ENCODE results near the gene NDUFAF5.
"Not testable (repeated sequence)": the region's sequence is repeated elsewhere in the genome, so short reads cannot be mapped to it uniquely, and the experiment has no call there.

Gene NDUFAF5, protein sequence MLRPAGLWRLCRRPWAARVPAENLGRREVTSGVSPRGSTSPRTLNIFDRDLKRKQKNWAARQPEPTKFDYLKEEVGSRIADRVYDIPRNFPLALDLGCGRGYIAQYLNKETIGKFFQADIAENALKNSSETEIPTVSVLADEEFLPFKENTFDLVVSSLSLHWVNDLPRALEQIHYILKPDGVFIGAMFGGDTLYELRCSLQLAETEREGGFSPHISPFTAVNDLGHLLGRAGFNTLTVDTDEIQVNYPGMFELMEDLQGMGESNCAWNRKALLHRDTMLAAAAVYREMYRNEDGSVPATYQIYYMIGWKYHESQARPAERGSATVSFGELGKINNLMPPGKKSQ

DNA sequence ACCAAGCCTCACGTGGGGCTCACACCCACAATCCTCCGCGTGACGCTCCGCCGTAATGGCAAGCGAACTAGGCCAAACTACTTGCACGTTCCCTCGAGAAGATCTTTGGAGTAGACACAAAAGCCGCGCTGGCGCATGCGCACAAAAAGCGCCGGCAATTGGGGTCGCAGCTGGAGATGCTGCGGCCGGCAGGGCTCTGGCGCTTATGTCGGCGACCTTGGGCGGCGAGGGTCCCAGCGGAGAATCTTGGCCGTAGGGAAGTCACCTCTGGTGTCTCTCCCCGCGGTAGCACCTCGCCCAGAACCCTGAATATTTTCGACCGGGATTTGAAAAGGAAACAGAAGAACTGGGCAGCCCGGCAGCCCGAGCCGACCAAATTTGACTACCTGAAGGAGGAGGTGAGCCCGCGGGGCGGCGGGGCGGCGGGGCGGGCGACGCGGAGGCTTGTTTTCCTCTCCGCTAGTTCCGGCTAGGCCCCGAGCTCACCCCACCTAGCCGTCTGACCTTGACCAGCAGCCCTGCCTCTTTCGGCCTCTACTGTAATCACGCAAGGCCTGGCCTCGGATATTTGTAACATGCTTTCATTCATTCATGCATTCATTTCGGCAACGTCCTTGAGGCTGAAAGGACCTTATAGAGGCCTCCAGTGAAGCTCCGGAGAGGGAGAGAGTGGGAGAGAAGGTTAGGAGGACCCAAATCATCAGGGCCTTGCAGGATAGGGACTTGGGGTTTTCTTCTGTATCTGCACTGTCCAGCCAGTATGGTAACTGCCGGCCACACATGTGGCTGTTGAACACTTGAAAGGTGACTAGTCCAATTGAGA lies at the start of gene NDUFAF5, which contains the start of gene ESF1:
NDUFAF5 (plus strand) TSS at position 136 of the 823 bp plus-strand sequence; CDS start at position 177, 41 bp downstream.
ESF1 (minus strand) TSS at position 27 of the 823 bp plus-strand sequence. CDS start 1,779 bp downstream, outside the sequence.
- peak; percentile 92 for DNase-seq

DNA sequence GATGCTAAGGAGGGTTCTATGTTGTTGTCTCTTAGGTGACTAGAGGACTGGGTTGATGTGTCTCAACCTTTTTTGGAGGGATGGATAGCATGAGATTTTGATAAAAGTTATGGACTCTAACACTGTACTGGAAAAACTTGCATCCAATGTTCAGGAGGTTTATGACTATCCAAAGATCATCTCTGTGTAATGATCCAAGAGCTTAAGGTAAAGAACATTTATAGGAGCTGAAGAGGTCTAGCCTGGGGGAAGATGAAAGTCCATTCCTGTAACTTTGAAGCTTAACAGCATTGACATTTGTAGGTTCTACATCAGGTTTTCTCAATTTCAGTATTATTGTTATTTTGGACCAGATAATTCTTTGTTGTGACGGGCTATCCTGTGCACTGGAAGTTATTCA lies 49.0 kb upstream of the NDUFAF5 start:
- DNase-seq, result no peak

DNA sequence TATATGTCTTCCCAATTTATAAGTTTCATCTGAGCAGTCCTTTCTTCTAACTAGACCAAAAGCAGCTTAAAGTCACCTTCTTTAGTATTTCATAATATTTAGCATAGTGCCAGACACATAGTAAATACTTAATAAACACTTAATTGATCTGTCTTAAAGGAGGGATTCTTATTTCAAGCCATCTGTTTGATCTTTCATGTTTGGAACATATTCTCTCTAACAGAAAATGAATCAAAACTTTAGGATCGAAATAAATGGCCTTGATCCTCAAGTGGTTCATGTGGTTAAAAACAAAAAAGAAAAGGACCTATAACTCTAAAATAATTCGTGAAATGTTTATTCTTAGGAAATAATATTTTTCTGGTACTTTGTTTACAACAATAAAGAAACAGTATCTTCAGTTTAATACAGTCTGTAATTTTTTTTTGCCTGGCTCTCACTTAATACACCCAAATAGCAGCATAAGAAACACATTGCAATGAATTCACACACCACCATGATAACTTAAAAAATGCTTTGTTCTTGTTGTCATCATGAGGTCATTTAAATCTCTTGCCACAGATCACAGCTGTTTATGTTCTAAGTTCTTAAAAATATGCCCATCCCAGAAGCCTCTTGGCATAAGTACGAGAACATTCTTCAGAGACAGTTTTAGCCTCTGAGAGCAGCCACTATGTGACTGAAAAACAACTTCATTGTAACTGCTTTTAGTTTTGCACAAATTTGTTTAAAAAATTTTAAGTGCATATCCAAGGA lies 48.2 kb upstream of the NDUFAF5 start:
- DNase-seq, result no peak

DNA sequence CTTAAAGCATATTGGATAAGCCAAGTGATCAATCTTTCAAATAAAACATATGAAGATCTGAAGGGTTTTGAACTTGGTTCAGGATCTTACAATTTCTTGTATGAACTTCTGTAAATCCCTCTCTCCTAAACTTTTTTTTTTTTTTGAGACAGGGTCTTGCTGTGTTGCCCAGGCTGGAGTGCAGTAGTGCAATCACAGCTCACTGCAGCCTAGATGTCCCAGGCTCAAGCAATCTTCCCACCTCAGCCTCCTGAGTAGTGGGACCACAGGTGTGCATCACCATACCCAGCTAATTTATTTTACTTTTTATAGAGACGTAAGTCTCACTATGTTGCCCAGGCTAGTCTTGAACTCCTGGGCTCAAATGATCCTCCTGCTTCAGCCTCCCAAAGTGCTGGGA lies 46.6 kb upstream of the NDUFAF5 start:
- not testable (repeated sequence) for DNase-seq

DNA sequence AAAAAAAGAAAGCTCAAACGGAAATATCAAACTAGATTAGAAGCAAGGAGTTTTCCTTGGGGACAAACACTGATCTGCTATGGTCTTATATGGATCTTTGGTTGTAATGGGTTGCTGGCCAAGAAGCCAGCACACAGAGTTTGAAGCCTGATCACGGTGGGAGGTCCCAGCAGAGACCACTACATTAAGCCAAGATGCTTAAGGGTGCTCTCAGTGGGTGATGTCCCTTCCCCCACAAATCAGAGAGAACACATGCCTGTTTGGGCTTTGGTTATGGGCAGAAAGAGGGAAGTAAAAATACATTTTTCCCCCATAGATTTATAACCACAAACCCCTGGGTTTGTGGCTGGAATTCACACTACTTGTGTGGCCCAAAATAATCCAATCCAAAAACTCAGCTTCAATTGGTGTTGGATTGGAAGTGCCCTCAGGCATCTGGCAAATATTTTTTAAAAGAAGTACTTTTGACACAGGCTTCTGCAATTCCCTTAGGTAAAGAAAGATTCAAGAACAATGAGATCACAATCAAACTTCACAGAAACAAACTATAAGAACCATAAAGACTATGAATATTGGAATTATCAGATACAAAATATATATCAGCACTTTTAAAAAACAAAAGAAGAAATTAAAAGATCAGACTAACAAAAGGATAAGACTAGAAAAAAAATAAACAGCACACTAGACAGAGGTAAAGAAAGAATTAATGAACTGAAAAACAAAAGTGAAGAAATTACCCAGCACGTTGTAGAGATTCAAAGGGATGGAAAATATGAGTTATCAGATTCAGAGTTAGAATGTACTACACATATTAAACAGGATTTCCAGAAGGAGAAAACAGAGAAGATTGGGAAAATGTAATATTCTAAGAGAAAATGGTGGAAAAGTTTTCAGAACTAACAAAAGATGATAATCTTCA lies 44.8 kb upstream of the NDUFAF5 start:
- no peak for DNase-seq

DNA sequence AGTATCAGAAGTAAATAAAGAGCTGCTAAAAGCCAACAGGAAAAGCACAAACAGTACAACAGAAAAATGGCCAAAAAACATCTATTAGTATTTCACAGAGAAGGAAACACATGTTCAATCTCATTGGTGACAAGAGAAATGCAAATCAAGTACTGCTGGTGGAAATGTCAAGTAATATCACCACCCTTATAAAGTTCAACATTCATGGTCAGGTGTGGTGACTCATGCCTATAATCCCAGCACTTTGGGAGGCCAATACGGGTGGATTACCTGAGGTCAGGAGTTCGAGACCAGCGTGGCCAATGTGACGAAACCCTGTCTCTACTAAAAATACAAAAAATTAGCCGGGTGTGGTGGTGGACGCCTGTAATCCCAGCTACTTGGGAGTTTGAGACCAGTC lies 42.9 kb upstream of the NDUFAF5 start:
- no peak for DNase-seq

DNA sequence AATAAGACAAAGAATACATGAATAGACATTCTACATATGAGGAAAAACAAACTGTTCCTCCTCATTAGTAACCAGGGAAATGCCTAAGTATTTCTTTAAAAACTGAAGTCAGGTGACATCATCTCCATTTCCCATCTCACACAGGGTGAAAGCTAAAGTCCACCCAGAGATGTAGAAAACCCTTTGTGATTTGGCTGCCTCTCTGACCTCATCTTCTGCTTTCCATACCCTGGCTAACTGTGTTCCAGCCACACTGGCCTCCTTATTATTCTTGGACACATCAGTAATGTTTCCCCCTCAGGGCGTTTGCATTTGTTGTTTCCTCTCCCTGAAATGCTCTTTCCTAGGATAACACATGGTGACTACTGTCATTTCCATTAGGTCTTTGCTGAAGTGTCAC lies 40.5 kb upstream of the NDUFAF5 start:
- no peak for DNase-seq

DNA sequence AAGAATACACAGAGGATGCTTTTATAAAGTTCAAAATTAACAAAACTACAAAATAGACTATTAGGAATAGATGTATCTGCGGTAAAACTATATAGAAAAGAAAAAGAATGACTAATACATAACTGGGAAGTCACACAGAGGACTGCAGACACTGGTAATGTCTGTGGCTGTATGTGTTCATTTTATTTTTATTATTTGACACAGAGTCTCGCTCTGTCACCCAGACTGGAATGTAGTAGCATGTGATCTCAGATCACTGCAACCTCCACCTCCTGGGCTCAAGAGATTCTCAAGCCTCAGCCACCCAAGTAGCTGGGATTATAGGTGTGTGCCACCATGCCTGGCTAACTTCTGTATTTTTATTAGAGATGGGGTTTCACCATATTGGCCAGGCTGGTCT lies 39.0 kb upstream of the NDUFAF5 start:
- no peak for DNase-seq

DNA sequence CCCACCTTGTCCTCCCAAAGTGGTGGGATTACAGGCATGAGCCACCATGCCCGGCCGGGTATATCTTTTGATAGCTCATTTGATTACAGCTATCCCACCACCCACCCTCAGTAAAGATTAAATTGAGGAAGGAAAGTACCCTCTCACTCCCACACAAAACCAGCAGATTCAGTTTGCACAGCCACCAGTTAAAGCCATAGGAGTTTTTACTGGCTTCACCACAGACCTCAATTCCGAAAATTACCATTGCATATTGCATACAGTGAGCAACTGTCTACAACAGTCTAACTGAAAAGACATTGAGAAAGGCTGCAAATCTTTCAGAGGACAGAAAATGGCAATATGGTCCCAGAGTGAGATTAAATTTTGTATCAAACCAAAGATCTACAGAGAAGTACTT lies 35.0 kb upstream of the NDUFAF5 start:
- DNase-seq, result no peak

DNA sequence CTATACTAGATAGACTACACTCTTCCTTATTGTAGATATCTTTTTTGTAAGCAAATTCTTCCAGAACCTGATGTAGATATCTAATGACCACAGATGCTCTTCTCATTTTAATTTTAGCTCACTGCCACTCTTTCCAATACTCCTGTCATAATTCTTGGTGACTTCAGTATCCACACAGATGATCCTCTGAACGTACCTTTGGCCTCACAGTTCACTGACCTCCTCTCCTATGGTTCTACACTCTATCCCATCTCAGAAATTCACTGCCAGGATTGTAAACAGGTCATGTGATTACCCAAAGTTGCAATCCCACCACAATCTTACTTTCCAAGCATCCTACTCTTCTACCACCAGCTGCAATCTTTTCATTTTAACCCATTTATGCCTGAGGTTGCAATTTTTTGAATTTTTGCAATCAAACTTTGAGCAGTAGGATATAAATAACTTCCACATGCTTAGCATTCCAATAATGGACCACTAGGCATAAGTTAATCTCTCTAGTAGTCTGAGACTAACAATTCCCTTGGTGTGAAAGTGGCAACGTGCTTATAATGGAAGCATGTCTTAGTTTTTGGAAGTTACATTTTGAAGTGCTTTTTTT lies 31.3 kb upstream of the NDUFAF5 start:
- DNase-seq, result no peak

DNA sequence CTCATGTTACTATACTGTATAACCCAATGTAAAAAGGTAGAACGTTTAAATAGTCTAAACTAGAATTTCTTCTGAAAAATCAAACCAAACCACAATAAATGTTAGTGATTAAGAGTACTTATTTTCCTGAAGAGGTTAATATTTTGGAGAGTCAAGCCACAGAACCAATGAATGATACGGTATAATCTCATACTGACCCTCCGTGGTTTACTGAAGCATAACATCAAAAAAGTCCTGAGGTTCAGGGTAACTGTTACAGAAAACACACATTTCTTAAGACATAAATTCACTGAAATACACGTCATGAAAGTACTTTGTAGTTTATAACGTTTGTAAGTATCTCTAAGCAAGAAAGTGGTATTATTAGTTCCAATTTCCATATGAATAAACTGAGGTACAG lies 29.0 kb upstream of the NDUFAF5 start:
- DNase-seq, result no peak

DNA sequence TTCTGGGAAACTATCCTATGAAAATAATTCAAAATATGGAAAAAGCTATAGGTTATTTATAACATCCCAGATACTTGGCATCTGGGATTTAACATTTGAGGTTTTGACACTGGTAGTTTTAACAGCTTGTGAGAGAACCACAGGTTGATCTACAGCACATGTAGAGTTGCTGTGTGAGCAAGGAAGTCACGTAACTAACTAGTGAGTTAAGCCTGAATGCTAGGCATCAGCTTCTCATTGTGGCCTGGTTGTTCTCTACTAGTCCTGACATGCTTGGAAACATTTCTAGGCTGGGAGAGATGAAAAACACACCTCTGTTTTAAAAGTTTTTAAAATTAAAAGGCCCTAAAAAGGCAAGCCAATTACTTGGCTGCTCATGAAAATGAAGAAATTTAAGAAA lies 28.3 kb upstream of the NDUFAF5 start:
- no peak for DNase-seq

DNA sequence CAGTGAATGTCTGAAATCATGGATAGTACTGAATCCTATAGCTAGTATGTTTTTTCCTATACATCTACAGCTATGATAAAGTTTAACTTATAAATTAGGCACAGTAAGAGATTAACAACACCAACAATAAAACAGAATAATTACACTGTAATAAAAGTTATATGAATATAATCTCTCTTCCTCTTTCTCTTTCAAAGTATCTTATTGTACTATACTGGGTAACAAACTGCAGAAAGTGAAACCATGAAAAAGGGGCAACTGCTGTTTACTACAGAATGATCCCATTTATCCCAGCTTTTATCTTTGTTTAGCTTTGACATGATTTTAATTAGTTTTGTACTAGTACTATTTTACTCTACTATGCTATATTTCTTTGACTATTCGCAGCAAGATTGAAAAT lies 25.9 kb upstream of the NDUFAF5 start:
- no peak for DNase-seq

DNA sequence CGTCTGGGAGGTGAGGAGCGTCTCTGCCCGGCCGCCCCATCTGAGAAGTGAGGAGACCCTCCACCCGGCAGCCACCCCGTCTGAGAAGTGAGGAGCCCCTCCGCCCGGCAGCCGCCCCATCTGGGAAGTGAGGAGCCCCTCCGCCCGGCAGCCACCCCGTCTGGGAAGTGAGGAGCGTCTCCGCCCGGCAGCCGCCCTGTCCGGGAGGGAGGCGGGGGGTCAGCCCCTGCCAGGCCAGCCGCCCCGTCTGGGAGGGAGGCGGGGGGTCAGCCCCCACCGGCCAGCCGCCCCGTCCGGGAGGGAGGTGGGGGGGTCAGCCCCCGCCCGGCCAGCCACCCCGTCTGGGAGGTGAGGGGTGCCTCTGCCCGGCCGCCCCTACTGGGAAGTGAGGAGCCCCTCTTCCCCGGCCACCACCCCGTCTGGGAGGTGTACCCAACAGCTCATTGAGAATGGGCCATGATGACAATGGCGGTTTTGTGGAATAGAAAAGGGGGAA lies 24.3 kb upstream of the NDUFAF5 start:
- DNase-seq, result not testable (repeated sequence)

DNA sequence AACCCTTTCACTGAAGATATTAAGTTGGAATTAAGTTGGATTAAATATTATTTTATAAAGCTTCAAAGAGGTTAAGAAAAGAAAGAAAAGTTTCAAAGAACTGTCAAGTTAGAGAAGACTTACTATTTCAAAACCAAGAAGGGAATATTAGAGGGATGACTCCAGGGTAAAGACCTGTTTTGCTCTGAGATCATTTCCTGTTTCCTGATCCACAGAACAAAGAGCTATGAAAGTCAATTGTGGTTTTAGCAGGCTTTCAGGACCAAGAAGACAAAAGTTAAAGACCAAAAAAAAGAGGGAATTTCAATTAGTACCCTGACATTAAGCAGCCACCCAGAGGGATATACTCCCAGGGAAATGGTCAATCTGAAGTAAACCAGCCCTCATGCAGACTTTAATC lies 19.5 kb upstream of the NDUFAF5 start:
- DNase-seq, result no peak

DNA sequence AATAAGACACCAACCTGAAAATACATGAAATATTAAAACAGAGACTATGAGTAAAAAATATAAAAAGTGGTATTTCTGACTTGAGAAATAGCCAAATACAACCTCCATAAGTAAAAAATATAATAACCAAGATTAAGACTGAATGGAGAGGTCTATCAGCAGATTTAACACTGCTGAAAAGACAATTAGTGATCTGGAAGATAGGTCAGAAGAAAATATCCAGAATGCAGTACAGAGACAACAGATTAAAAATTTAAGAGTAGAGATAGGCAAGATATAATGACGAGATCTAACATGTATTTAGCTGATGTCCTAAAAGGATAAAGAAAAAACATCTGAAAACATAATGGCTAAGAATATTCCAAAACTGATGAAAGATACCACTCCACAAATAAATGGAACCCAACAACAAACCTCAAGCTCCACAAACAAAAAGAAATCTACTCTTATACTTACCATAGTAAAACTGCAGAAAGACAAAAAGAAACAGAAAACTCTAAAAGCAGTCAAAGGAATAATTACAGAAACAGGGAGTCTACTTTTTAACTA lies 18.9 kb upstream of the NDUFAF5 start:
- no peak for DNase-seq

DNA sequence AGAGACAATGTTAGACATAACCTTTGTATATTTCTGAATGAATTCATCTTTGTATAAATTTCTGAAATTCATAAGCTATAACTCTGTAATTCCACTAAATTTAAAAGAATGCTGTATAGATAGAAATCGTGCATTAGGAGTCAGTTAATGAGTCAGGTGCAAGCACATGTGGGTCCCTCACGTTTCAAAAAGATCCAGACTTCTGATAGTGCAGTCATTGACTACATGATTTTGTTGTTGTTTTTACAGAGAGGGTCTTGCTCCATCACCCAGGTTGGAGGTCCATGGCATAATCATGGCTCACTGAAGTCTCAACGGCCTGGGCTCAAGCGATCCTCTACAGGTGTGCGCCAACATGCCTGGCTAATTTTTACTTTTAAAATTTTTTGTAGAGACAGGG lies 14.7 kb upstream of the NDUFAF5 start:
- no peak for DNase-seq

DNA sequence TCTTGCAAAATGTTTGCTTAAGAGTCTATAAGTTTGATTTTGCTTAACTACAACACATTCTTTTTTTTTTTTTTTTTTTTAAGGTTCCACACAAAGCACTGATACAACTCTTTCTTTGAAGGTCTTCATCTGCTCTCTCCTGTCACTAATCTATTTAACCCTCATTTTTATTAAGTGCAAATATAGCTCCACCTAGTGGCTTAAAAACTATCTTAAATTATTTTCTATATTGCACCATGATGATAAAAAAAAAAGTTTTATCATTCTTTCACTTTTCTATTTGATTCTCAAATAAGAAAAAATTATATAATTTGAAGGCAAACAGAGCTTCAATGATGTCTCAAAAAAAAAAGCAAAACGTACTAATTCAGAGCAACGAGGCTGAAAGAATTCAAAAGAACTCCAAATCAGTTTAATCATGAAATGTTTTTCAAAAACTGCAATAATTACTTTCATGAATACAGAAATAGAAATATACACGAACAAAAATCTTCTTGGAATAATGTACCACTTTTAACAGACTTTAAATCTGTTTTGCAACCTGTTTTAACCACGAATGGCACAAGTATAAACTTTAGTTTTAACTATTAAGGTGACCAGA lies 12.9 kb upstream of the NDUFAF5 start:
- no peak for DNase-seq

DNA sequence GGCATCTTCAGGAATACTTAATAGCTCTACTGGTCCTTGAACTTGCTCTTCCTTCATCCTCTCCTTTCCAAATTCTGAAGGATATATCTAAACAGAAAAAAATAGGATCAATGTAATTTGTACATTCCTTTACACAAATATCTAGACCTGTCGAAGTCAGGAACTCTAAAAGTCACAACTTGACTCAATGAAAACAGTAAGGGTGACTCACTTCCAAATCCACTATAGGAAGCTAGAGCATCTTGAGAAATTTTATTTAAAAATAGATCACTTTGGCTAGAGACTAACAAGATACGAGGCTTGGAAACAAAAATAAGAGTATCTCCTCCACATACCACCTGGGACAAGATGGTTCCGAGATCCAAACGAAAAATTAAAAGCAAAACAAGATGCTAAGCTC lies 12.3 kb upstream of the NDUFAF5 start:
- no peak for DNase-seq

DNA sequence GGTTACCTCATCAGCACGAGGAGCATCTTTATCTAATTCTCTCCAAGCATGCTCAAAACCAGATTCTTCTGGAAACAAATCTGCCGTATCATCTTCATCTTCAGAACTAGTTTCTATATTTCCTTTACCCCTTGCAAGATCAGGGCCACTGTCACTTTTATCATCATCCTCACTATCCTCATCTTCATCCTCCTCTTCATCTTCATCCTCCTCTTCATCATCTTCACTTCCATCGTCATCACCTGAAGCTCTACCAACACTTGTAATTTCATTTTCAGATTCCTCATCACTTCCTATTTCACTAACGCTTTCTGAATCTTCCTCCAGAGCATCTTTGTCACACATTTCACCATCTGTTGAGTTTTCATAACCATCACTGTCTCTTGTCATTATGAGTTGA lies 9.0 kb upstream of the NDUFAF5 start:
- DNase-seq, result no peak

DNA sequence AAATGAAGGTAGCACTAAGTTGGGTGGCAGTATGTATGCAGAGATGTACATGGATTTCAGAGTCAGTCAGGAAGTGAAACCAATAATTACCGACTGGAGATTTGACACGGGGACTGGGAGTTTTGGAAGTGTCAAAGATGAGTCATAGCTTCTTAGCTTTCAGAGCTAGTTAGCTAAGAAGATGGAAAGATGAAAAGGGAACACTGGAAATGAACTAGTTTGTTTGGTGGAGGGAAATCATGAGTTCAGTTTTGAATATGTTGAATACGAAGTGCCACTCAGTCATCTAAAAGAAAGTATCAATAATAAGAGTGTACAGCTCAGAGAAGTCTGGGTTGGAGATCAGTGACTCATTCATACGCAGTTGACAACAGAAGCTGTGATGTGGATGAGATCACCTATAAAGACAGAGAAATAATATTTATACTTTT lies 7.6 kb upstream of the NDUFAF5 start:
- DNase-seq, result no peak

Measured in NK-92 treated with Interleukin-12 subunit alpha and Interleukin-12 subunit beta, amount 100 ng/mL, for 24 hours (cell line).